B cell (primary cell): ENCODE data around the gene RANBP3. TPM values are rescaled to one million over a fixed set of nuclear protein-coding genes. Genes with fewer than 3 reads are reported as not detected.

Experiments
- ATAC-seq: fragments of 200-7000 bp; cut with Tn5 transposase; one replicate; pipeline ENCODE4 v1.10.0; 2021; ENCODE audit warnings: low read depth, mild to moderate bottlenecking, moderate number of reproducible peaks, moderate library complexity
- CTCF ChIA-PET: fragments of 350-600 bp; sonication (Branson Sonifier 250); formaldehyde crosslinking; loops from one replicate; lab custom pipeline; 2021; ENCODE audit warnings: antibody characterized with exemption, inconsistent platforms; lab: Charles Lee
- POLR2A ChIA-PET: fragments of 350-600 bp; sonication (Branson Sonifier 250); formaldehyde crosslinking; loops from one replicate; lab custom pipeline; 2021; ENCODE audit warnings: antibody characterized with exemption; lab: Charles Lee
- DNase-seq: peaks from one replicate; pipeline ENCODE4 v3.0.0; 2013
- H2AFZ ChIP-seq: 2 replicates; pipeline ENCODE4 v1.6.1; 2012; ENCODE audit warnings: mild to moderate bottlenecking, low read depth, low read length; ENCODE audit not compliant: insufficient read depth, poor library complexity, severe bottlenecking
- H3K27ac ChIP-seq, 2 donors: 1 replicate in 1 of 2; 2 replicates in 1 of 2; pipeline ENCODE4 v1.5.1; 2012 to 2013; ENCODE audit warnings: low read length in 2 of 2, mild to moderate bottlenecking in 2 of 2, moderate library complexity in 1 of 2
- H3K27me3 ChIP-seq, 4 experiments: fragments of 200-600 bp in 1 of 4; sonication (generic) in 1 of 4; replicated peaks in 1 of 4; 1 replicate in 2 of 4; 2 replicates in 2 of 4; pipeline versions ENCODE4 v1.6.1 to v1.7.0; 2013 to 2016; ENCODE audit warnings: low read length in 3 of 4, mild to moderate bottlenecking in 2 of 4, mixed read lengths in 1 of 4, moderate library complexity in 1 of 4; ENCODE audit not compliant: insufficient read depth in 4 of 4, control insufficient read depth in 3 of 4; ENCODE audit errors: control extremely low read depth in 1 of 4
- H3K36me3 ChIP-seq, 2 experiments: replicated peaks in 1 of 2; 1 replicate in 1 of 2; 2 replicates in 1 of 2; pipeline versions ENCODE4 v1.6.1 to v1.7.1; 2013; ENCODE audit warnings: low read length in 1 of 2; ENCODE audit not compliant: insufficient read depth in 2 of 2, control insufficient read depth in 1 of 2; ENCODE audit errors: control extremely low read depth in 1 of 2, extremely low read depth in 1 of 2
- H3K4me1 ChIP-seq, 2 donors: fragments of 200-600 bp in 1 of 2; sonication (generic) in 1 of 2; 1 replicate in 1 of 2; 2 replicates in 1 of 2; pipeline versions ENCODE4 v1.5.1 to v1.6.1; 2013 to 2017; ENCODE audit warnings: low read length in 2 of 2; ENCODE audit not compliant: control insufficient read depth in 2 of 2, insufficient read depth in 2 of 2
- H3K4me2 ChIP-seq: replicated peaks from 2 replicates; pipeline ENCODE3; 2012; ENCODE audit warnings: mild to moderate bottlenecking, low read depth, low read length; ENCODE audit not compliant: poor library complexity, severe bottlenecking
- H3K4me3 ChIP-seq, 5 experiments: fragments of 200-600 bp in 1 of 5; sonication (generic) in 1 of 5; 1 replicate in 3 of 5; 2 replicates in 2 of 5; pipeline versions ENCODE4 v1.5.1 to v1.7.0; 2011 to 2016; ENCODE audit warnings: low read length in 4 of 5, mild to moderate bottlenecking in 4 of 5, low read depth in 2 of 5, control low read depth in 1 of 5, moderate library complexity in 1 of 5; ENCODE audit not compliant: insufficient read depth in 1 of 5; ENCODE audit errors: control extremely low read depth in 1 of 5, extremely low read depth in 1 of 5
- H3K79me2 ChIP-seq: fragments of 200-600 bp; sonication (generic); one replicate; pipeline ENCODE4 v1.6.0; 2016; ENCODE audit warnings: low read length; ENCODE audit not compliant: control insufficient read depth, insufficient read depth
- H3K9ac ChIP-seq: fragments of 200-600 bp; sonication (generic); 2 replicates; pipeline ENCODE4 v1.6.1; 2017; ENCODE audit warnings: mild to moderate bottlenecking, low read length, moderate library complexity
- H3K9me3 ChIP-seq, 3 donors: one replicate each; pipeline versions ENCODE4 v1.6.1 to v1.7.1; 2013; ENCODE audit warnings: low read length in 2 of 3; ENCODE audit not compliant: control insufficient read depth in 2 of 3, insufficient read depth in 1 of 3; ENCODE audit errors: control extremely low read depth in 1 of 3
- H4K20me1 ChIP-seq: 2 replicates; pipeline ENCODE4 v1.6.0; 2012; ENCODE audit warnings: mild to moderate bottlenecking, low read length; ENCODE audit not compliant: insufficient read depth, control insufficient read depth, poor library complexity, severe bottlenecking
- H3K27ac Mint-ChIP-seq: one replicate; pipeline ENCODE4 v1.8.0; 2021; ENCODE audit warnings: mixed read lengths
- H3K27me3 Mint-ChIP-seq: one replicate; pipeline ENCODE4 v1.8.0; 2021; ENCODE audit warnings: mixed read lengths
- H3K4me1 Mint-ChIP-seq: one replicate; pipeline ENCODE4 v1.8.0; 2021; ENCODE audit warnings: mixed read lengths
- H3K4me3 Mint-ChIP-seq: one replicate; pipeline ENCODE4 v1.8.0; 2021; ENCODE audit warnings: mixed read lengths
- H3K9me3 Mint-ChIP-seq: one replicate; pipeline ENCODE4 v1.8.0; 2022; ENCODE audit warnings: mixed read lengths; ENCODE audit not compliant: insufficient read depth
- EZH2 ChIP-seq: IDR thresholded peaks from 2 replicates; pipeline ENCODE4 v1.6.1; 2012; ENCODE audit warnings: borderline replicate concordance, low read depth, mild to moderate bottlenecking, moderate library complexity, low read length; ENCODE audit not compliant: insufficient read depth, poor library complexity, severe bottlenecking
- WGBS: methylation state at CpG from one replicate; pipeline ENCODE4 v1.1.5; 2013; ENCODE audit warnings: missing lambda C conversion rate; ENCODE audit not compliant: insufficient coverage; 5-methylcytosine and 5-hydroxymethylcytosine counted together
- intact Hi-C: fragments of 100-400 bp; cut with micrococcal nuclease; formaldehyde crosslinking; loops from one replicate; pipeline ENCODE4 v1.10.0; 2022
- polyA plus RNA-seq: library from polyadenylated mRNA; depleted of rRNA; stranded (reverse); fragments of >200 nt; gene quantifications from 2 replicates; pipeline ENCODE4 v1.2.3, GENCODE V29; 2012
- total RNA-seq, 2 donors: library from RNA; stranded (reverse); fragments of 120-200 nt in 1 of 2; gene quantifications; 1 replicate in 1 of 2; 2 replicates in 1 of 2; pipeline versions ENCODE4 v1.2.3 to v1.2.4, GENCODE V29; 2013 to 2022
- TF ChIP-seq, protein P1 (sequence below): fragments of 200-600 bp; IDR thresholded peaks from one replicate; pipeline ENCODE4 v1.8.0; 2022; ENCODE audit warnings: antibody characterized with exemption, mild to moderate bottlenecking

Gene RANBP3
- total and polyA plus RNA-seq, 2 donors (not counting 1 experiment from before 2014, with no cell fraction given): 86.7 to 91.7 TPM

DNA sequence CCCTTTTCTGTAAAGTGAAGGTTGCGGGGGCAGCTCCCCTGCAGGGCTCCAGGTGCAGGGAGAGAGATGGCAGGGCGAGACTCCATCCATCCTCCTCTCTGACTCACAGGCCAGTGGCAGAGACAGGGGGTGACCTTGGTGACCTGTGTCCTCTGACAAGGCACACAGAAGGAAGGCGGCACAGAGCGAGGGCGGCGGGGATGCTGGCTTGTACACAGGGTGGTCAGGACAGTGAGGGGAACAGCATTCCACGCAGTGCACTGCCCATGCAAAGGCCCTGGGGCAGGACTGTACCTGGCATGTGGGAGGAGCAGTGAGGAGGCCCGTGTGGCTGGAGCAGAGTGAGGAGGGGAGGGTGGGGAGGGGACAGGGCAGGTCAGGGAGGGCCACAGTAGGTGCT is 82.0 kb downstream of the RANBP3 start:
- Histone ChIP-seq H3K9me3 (peaks cover 0 to 12% (median 0%) of the 10 kb centered on the region in 3 donors), H3K79me2 (peaks cover 17% of the 10 kb centered on the region), H3K36me3 (peaks cover 0 to 13% of the 10 kb centered on the region in 2 experiments), H3K4me2 (no peak overlapping the region), H2AFZ (no peak overlapping the region), H3K27ac (no peak overlapping the region), H3K4me1 (peaks cover 0 to 4% of the 10 kb centered on the region in 2 donors), H4K20me1 (peaks cover 44% of the 10 kb centered on the region), H3K4me3 (no peak overlapping the region), H3K9ac (no peak overlapping the region), H3K27me3 (peaks cover 0 to 15% (median 3%) of the 10 kb centered on the region in 4 experiments)
- Mint-ChIP-seq H3K27me3 (no peaks in the 10 kb centered on the region), H3K4me3 (no peak overlapping the region), H3K4me1 (peaks cover 4% of the 10 kb centered on the region), H3K27ac (no peak overlapping the region), H3K9me3 (no peaks in the 10 kb centered on the region)
- ATAC-seq (no peak), DNase-seq (no peak)
- 85% methylated on average over 4 of the region's 8 CpGs for WGBS
- intact Hi-C loops: no loop called here
- ChIA-PET CTCF (no interaction called here), POLR2A (interaction anchor here (0.6 kb wide), 1 partner anchor 810 kb away, joined by 3 read pairs; no protein-coding TSS in a partner anchor)
- TF ChIP-seq, protein P1, sequence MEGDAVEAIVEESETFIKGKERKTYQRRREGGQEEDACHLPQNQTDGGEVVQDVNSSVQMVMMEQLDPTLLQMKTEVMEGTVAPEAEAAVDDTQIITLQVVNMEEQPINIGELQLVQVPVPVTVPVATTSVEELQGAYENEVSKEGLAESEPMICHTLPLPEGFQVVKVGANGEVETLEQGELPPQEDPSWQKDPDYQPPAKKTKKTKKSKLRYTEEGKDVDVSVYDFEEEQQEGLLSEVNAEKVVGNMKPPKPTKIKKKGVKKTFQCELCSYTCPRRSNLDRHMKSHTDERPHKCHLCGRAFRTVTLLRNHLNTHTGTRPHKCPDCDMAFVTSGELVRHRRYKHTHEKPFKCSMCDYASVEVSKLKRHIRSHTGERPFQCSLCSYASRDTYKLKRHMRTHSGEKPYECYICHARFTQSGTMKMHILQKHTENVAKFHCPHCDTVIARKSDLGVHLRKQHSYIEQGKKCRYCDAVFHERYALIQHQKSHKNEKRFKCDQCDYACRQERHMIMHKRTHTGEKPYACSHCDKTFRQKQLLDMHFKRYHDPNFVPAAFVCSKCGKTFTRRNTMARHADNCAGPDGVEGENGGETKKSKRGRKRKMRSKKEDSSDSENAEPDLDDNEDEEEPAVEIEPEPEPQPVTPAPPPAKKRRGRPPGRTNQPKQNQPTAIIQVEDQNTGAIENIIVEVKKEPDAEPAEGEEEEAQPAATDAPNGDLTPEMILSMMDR: no peak
- TF ChIP-seq EZH2: no peak

DNA sequence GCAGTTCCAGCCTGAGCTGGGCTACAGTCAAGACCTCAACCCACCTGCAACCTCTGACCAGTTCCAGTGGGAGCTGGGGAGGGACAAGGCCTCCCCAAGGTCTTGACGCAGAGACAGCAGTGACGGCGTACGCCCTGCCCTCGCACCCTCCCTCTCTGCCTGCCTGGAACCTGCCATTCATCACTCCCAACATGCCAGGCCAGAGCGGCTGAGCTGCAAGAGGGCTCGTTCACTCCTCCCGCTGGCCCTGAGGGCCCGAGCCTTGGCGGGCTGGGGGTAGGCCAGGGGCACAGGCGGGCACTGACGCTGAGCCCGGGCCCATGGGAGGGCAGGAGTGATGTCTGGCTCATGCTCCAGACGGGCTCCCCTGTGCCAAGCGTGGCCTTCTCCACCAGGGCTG is 82.5 kb downstream of the RANBP3 start:
- DNase-seq (no peak), ATAC-seq (no peak)
- no peaks in the 10 kb centered on the region for H3K27me3 Mint-ChIP-seq
- peaks cover 4% of the 10 kb centered on the region for H3K4me1 Mint-ChIP-seq
- WGBS: 86% methylated on average over 15 of the region's 15 CpGs
- Histone ChIP-seq H3K4me3 (no peak overlapping the region), H3K4me2 (no peak overlapping the region), H3K36me3 (peaks cover 0 to 13% of the 10 kb centered on the region in 2 experiments), H3K9me3 (peaks cover 0 to 12% (median 0%) of the 10 kb centered on the region in 3 donors), H2AFZ (no peak overlapping the region), H3K27me3 (peaks cover 0 to 17% (median 3%) of the 10 kb centered on the region in 4 experiments), H3K27ac (no peak overlapping the region), H3K4me1 (peaks cover 0 to 4% of the 10 kb centered on the region in 2 donors), H4K20me1 (peaks cover 43% of the 10 kb centered on the region), H3K9ac (no peak overlapping the region), H3K79me2 (peaks cover 14% of the 10 kb centered on the region)
- intact Hi-C loops: no loop called here
- H3K27ac Mint-ChIP-seq: no peak overlapping the region
- no peaks in the 10 kb centered on the region for H3K9me3 Mint-ChIP-seq
- TF ChIP-seq, protein P1: no peak
- no peak for TF ChIP-seq EZH2
- H3K4me3 Mint-ChIP-seq: no peak overlapping the region
- ChIA-PET CTCF (no interaction called here), POLR2A (no interaction called here)
